Activated effector memory CD4-positive, alpha-beta T cell treated with Interleukin-2 at 50 U/mL for 16 hours (primary cell): ENCODE data around the gene OCLN.
"Not testable (repeated sequence)": the region's sequence is repeated elsewhere in the genome, so short reads cannot be mapped to it uniquely, and the experiment has no call there.

Source experiments
- DNase-seq: peaks from one replicate; pipeline ENCODE4 v3.0.0-alpha.2; 2020

The OCLN gene

DNA sequence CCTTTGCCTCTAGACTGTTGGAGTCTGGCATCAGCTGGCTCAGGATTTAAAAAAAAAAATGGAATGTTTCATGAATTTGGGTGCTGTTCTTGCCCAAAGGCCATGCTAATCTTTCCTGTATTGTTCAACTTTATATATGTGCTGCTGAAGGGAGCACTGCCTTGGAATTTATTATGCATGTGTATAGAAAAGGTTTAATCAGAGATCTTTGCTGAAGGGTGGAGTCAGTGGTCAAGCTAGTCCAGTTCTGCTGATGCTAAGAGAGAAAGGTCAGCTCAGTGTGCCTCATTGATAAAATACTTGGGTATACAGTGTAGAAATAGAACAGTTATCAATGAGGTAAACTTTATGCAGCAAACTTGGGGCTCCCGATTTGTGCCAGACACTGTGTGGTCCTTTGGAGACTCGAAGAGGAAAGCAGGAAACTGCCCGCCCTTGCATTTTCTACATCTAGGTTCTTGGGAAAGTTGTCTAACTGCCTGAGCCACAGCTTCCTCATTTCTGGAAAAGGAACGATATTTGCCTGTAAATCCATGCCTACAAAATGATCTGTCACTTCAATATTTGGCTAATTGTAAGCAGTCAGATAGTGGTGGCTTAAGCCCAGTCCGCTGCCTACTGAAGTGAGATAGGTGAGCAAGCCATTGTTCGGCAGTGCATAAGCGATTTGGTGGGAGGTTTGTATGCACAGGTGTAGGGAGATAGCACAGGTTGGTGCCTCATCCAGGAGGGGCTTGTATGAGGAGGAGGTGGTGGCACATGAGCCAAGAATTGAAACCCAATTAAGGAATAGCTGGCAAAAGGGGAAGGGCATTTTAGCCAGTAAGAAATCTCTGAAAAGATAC is 38.2 kb downstream of the OCLN start:
- no peak for DNase-seq

DNA sequence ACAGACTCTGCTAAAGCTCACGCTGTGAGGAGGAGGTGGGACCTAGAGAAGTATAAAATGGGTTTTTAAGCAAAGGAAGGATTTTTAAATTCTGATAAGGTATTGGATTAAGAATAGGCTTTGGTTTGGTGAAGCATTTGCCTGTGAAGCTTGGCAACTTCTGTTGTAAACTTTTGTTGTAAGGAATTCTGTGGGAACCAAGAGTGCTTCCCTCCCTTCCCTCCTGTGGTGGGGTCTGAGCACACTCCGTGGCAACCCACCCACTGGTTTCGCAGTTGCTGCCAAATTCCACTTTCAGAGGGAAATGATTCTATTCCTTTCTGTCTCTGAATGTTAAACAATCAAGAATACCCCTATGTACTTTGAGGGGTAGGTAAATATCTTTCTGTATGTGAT is 38.8 kb downstream of the OCLN start:
- no peak for DNase-seq

DNA sequence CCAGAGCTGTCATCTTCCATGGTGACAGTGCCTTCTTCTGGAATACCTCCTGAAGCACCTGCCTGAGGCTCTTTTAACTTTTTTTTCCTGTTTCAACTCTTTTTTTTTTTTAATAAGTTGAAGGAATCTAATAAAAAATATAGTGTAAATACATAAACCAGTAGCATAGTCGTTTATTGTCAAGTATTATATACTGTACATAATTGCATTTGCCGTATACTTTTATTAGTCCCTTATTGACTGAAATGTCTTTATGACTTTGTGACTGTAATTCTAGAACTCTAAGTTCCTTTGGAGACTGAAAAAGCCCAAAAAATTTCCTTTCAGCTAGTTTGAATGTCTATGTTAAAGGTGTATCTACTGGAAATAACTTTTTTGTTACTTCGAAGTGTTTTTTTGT is 45.3 kb downstream of the OCLN start:
- not testable (repeated sequence) for DNase-seq

DNA sequence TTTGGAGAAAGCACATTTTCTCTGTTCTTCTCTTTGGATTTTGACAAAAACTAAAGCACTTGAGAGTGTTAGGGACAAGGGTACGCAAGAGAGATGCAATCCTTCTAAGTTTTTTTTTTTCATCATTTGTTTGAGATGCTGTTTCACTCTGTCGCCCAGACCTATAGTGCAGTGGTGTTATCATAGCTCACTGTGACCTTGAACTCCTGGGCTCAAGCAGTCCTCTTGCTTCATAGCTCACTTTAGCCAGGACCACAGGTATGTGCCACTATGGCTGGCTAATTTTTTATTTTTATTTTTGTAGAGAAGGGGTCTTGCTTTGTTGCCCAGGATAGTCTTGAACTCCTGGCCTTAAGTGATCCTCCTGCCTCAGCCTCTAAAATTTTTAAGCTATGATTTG is 46.1 kb downstream of the OCLN start:
- DNase-seq: not testable (repeated sequence)

DNA sequence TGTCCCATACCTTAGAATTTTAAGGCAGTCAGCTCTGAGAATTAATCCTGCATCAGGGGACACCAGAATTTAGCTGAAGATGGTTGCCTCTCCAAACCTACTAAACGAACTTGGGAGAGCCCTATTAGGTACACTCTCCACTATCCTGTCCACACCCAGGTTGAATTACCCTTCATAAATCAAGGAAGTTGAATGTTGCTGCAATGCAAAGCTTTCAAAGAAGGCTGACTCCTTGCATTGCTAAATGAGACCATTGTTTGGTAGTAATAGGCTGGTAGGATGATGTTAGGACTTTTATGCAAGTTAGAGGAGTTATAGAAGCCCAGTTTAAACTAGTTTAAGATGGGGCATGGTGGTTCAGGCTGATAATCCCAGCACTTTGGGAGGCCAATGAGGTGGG is 48.8 kb downstream of the OCLN start:
- not testable (repeated sequence) for DNase-seq

DNA sequence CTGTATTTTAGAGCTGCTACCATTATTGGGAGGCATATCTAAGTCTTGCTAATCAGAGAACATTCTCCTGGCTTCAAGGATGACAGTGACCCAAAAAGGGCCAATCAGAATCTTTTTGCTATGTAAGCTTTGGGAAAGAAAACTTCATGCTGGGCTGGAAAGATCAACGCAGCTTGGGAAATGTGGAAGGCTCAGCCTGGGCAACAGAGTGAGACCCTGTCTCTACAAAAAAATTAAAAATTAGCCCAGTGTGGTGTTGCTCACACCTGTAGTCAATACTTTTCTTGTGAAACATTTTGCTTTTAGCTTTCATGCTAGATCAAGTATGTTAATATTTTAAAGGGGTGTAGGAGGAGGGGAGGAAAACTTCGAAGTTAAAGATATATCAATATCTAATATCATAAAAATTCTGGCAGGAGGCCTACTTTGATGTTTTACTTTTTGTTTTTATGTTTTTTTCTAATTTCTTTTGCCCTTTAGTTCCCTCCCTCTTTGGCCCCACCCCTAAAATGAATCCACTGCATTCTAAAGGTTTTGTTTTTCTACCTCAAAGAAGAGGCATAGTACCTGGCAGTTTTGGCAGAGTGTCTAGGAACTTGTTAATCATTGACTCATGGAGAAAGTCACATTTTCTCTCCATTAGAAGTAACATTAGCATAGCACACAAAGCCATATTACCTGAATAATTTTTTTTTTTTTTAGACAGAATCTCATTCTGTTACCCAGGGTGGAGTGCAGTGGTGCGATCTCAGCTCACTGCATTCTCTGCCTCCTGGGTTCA is 50.4 kb downstream of the OCLN start:
- DNase-seq: not testable (repeated sequence)

DNA sequence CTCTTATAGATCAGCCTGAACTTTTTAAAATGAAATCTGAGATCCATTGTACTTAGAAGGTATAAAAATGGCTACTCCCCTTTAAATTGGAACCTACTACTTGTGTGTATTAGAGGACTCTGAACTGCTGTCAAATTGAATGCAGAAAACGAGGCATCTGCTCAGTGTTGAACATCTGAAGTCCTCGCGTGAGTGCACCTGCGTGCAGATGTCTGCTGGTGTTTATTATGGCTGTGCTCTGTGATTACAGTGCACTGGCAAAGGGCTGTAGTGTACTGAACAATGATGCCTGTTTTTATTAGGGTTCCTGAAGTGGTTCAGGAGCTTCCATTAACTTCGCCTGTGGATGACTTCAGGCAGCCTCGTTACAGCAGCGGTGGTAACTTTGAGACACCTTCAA is 52.0 kb downstream of the OCLN start:
- not testable (repeated sequence) for DNase-seq

DNA sequence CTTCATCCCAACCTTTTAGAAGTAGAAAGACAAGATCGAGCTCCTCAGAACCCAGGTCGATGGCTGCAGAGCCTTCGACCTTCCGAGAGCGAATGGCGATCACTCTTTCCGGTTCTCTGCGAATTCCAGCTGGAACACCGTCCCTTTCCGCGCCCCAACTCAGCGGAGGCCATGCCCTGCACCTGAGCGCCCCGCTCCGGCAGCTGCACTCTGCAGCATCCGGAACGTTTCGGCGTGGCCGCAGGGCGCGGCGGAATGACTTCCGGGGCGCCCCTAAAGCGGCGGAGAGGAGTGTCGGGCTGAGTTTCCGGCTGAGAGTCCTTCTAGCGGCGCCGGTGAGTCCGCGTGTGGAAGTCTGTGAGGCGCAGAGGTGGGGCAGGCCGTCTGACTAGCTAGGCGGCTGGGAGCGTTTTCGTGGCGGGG is 67.3 kb downstream of the OCLN start, which contains the start of gene GTF2H2C:
GTF2H2C (plus strand) TSS at position 284 of the 423 bp plus-strand sequence. CDS start 4,942 bp downstream, outside the sequence.
- peak; percentile 70 for DNase-seq

DNA sequence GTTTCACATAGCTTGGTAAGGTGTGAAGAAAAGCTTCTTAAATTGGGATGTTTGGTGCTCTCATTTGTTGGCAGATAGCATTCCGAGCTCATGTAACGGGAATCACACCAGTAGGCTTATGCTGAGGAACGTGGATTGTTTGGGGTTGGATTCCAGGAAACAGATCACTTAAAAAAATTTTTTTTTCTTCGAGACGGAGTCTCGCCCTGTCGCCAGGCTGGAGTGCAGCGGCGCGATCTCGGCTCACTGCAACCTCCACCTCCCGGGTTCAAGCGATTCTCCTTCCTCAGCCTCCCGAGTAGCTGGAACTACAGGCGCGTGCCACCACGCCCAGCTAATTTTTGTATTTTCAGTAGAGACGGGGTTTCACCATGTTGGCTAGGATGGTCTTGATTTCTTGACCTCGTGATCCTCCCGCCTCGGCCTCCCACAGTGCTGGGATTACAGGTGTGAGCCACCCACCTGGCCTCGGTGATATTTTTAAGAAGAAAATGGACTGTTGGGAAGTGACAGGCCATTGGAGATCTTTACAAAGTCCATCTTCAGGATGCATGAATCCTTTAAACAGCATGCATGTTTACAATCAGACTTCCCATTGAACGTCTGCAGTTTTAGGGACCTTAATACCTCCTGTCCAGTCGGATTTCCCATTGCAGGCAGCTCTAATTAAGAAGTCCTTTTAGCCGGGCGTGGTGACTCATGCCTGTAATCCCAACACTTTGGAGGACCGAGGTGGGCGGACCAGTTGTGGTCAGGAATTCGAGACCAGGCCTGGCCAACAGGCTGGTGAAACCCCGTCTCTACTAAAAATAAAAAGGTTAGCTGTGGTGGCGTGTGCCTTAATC is 68.2 kb downstream of the OCLN start:
- not testable (repeated sequence) for DNase-seq

DNA sequence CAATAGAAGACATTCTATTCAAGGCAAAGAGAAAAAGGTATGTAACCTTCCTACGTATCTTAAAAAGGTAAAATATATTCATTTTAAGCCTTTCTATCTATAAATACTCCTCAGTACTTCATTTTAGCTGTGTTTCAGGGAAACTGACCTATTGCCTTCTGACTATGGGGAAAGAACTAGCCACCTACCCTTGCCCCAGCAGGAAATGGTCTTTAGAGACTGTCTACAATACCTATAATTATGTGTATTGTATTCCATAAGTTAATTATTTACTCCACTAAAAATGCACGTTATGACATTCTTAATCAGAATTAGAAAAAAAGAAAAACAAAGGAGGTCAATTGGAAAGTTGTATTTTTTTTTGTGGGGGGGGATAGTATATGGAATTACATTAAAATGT is 73.6 kb downstream of the OCLN start:
- not testable (repeated sequence) for DNase-seq

DNA sequence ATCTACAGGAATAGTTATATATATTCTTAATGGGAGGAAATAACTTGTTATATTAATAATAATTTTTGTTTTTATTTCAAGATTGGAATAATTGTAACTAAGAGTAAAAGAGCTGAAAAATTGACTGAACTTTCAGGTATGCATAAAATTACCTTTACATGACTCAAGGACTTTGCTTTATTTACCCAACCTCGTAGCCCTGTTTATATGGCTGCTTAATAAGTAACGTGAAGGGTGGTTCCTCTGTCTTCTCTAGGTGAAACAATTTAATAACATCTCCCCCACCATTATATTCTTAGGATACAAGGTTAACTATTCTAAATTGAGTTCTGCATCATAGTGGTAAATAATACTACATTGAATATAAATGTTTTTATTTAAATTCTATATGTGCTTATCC is 75.5 kb downstream of the OCLN start:
- DNase-seq: not testable (repeated sequence)

DNA sequence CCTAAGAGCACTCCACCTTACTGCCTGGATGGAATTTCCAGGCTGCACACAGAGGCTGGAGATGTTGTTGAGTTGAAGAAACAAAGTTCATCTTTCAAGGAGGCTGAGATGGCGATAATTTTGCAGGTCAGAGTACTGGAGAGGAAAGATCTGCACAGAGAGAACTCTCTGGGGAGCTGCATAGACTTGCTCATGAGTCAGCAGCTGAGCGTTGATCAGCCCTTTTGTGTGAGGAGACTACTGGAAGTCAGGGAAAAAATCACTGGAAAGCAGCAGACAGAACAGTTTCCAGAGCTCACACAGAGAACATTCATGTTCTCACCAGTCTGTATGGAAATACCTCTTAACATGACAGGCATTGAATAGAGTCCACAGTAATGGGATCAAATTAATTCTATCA is 90.8 kb downstream of the OCLN start:
- DNase-seq: not testable (repeated sequence)

DNA sequence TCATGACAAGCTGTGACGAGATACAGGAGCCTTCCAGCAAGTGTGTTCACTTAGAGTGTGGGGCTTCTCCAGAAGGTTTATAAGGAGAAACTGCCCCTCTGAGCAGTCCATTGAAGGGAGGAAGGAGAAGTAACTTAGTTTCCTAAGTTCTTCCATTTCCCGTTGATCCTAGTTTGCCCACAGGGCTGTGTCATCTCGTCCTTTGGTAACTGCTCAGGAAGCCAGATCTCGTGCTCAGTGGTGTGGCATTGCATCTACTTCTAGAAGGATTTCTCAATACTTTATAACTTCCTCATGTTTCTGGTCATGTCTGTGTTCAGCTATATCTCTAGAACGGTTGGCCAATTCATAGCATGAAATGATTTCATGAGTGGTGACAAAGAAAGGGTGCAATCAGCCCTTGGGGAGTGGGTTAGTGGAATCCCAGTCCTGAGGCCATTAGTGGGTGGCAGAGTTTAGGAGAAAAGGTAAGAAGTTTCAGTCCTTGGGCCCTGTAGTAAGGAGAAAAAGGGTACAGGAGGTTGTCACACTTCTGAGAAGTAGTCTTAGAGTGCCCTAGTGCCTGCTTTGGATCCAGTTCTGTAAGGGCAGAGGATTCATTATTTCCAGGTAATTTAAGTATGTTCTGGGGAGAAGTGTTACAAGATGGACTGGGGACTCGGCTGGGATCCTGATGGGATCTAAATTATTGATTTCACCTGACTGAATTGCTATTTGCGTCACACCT is 103.7 kb downstream of the OCLN start:
- DNase-seq: not testable (repeated sequence)

DNA sequence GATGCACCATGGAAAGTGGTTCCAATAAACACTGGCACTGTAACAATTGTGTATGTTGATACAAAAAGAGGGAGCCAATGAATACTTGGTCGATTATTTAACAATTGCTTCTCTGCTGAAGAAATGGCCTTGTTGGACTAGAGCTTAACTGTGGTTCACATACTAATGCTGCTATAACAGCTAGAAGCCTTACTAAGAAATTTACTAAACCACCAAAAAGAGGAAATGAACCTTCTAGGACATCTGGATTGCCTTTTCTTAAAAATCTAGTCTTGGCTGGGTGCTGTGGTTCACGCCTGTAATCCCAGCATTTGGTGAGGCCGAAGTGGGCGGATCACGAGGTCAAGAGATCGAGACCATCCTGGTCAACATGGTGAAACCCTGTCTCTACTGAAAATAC is 109.4 kb downstream of the OCLN start:
- not testable (repeated sequence) for DNase-seq

DNA sequence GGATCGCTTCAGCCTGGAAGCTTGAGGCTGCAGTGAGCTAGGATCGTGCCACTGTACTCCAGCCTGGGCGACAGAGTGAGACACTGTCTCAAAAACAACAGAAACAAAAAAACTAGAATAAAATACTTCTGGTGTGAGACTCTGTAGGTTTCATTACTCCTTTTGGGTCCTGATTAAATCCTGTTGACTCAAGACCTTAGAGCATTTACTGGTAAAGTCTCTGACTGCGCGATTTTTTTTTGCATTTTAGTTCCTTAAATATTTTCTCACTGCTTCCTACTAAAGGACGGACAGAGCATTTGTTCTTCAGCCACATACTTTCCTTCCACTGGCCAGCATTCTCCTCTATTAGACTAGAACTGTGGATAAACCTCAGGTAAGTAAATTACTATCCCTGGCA is 114.2 kb downstream of the OCLN start:
- not testable (repeated sequence) for DNase-seq
